ENCODE measurements around the gene GCC2.
A peak's percentile ranks its signal among the peaks of the same experiment; 100 is the strongest.
"Not testable (repeated sequence)": the region's sequence is repeated elsewhere in the genome, so short reads cannot be mapped to it uniquely, and the experiment has no call there.

Gene GCC2

DNA sequence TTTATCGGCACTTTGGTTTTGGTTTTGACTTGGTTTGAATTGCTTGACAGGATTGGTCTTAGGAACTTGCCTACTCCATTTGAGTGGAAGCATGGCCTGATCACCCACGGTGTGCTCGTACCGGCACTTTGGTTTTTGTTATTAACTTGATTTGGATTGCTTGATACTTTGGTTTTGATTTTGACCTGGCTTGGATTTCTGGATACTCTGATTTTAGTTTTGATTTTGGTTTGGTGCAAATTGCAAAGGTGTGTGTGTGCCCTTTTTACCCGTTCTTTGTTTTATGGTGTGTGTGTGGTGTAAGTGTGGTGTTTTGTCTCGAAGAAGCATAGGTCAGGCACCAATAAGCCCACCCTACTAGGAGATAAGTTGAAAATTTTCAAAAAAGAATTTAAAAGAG, 75.7 kb downstream of the GCC2 start:
- DNase-seq, result not testable (repeated sequence)

DNA sequence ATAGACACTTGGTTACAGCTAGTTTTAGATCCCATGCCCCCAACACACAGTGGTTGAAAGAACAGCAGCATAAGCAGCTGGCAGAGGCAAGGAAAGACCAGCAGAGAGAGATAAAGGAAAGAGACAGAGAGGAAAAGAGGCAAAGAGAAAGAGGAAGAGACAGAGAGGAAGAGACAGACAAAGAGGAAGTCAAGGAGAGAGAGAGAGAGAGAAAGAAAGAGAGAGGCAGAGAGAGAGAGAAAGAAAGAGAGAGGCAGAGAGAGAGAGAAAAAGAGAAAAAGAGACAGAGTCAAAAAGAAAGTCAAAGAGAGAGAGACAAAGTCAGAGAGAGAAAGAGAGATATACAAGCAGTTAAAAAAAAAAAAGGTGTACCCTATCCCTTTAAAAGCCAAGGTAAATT, 76.3 kb downstream of the GCC2 start:
- DNase-seq, result not testable (repeated sequence)

DNA sequence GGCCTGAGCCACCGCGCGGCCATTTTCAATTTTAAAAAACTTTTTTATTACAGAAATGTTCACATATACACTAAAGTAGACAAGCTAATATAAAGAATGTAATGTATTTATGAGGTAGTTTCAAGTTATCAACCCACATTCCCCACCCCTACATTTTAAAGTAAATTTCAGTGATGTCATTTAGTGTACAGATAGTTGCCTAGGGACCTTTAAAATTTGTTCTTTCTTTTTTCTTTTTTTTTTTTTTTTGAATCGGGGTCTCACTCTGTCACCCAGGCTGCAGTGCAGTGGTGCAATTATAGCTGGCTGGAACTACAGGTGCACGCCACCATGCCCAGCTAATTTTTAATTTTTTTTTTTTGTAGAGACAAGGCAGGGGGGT, 82.7 kb downstream of the GCC2 start:
- DNase-seq, result no peak

DNA sequence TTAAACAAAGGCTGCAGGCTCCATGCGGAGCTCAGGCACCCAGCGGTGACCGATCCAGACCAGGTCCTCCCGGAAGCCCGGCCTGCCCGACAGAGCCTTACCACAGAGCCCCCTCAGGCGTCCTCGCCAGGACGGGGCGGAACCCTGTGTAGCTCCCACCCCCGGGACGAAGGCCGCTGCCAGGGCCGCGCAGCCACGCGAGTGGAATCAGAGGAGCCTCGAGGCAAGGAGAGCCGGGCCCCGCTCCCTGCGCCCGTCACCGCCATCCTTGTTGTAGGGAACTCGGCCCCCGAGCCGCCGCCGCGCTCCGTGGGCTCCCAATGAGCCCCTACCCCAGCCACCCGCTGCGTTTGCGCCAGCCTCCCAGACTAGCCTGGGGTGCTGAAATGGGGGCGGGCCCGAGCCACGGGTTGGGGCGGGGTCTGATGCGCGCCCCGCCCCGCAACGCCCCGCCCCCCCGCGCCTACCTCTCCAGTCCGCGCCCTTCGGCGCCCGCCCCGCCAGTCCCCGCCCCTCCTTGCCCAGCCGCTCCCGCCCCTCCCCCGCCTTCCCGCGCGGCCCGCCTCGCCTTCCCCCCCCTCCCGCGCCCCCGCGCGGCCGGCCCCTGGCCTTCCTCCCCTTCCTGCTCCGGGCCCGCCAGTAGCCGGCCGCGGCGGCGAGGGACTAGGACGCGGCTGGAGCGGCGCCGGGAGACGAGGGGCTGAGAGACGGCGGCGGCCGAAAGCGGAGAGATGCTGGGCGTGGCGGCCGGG, 85.0 kb downstream of the GCC2 start, which contains the start of gene LIMS1:
LIMS1 (plus strand) TSS at position 639 of the 752 bp plus-strand sequence; CDS start at position 732, 93 bp downstream.
- DNase-seq, result peak; percentile 76

DNA sequence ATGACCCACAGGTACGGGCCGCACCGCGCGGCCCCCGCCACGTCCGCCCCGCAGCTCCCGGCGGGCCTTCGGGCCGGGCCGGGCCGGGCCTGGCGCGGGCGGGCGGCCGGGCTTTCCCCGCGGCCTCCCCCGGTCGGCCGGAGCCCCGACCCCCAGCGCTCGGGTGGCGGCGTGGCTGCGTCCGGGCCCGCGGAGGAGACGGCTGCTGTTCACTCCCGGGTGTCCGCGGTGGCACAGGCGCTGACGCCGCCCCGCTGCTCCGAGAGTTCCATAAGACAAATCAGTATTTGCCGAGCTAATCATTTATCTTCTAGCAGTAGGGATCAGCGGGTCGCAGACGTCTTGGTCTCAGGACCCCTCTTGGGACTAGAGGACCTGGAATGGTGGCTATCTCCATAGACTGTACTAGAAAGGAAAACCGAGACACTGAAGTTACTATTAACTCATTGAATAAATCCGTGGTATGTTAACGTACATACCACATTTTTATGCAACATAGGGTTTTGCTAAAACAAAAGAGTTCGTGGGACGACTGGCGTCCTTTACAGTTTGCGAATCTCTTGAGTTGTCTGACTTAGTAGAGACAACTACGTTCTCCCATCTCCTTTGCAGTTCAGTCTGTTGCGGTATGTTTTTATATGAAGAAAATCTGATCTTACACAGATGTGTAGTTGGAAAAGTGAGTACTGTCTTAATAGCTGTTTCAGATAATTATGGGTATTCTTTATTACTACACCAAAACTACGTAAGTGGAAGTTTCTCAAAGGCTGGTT, 85.8 kb downstream of the GCC2 start:
- peak; percentile 27 for DNase-seq

DNA sequence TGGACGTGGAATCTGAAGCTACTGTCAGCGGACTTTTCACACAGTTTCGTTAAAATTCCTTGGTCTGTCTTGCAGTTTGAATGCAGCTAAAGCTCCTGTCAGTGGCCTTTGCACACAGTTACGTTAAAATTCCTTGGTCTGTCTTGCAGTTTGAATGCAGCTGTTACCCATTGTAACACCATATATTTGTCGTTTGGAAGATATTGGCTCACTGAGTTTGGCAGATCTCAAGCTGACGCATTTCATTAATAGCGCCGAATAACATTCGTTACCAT, 86.3 kb downstream of the GCC2 start:
- no peak for DNase-seq

DNA sequence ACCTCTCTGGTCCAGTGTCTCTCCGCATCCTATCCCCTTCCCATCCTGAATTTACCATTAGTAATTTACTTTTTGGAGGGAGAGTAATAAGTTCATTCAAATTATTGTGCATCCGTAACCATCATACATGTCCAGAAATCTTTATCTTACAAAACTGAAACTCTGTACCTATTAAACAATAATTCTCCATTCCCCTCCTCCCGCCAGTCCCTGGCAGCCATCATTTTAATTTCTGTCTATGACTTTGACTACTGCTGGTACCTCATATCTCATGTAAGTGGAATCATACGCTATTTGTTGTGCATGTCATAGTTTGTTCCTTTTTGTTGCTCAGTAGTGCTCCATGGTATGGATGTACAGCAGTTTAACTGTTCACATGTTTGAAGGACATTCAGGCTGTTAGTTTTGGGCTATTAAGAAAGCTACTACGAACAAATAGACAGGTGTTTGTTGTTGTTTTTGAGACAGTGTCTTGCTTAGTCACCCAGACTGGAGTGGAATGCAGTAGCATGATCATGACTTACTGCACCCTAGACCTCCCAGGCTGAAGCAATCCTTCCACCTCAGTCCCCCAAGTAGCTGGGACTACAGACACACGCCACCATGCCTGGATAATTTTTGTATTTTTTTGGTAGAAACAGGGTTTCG, 87.3 kb downstream of the GCC2 start:
- no peak for DNase-seq

DNA sequence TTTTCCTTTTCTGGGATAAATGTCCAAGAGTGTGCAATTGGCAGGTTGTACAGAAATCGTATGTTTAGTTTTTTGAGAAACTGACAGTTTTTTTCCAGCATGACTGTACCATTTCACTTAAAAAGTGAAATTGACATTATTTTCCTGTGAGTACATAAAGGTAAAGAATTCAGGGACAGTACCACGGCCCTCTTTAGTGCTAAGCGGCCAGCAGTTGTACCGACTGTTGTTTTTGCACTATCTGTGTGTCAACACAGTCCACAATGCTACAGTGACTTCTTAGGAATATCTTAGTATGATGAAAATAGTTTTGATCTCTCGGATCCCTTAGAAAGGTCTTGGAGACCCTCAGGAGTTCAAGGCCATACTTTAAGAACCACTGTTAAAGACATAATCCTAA, 87.9 kb downstream of the GCC2 start:
- no peak for DNase-seq

DNA sequence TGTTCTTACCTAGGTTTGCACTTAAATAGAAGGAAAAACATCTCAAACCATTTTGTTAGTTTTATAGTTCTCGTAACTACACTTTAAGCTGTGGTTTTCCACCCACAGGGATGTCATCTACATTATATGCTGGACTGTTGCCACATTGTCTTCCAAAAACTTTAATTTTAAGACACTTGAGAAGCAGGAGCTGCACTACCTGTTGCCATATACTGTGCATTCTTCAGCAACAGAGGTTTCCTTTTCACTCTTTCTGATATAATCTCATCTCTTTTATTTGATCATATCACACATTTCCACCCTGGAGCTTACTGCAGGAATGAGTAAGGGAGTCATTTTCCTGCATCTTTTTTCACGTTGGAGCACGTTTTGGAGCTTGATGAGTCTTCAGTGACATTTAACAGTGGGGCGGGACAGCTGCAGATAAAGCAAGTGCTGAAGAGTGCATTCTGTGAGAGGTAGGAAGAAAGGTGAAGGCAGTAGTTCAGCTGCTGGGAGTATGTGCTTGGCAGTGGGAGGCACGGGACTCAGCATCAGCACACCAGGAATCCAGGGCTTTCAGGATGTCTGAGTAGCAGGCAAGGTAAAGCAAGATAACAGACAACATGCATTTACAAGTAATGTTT, 89.1 kb downstream of the GCC2 start:
- no peak for DNase-seq

DNA sequence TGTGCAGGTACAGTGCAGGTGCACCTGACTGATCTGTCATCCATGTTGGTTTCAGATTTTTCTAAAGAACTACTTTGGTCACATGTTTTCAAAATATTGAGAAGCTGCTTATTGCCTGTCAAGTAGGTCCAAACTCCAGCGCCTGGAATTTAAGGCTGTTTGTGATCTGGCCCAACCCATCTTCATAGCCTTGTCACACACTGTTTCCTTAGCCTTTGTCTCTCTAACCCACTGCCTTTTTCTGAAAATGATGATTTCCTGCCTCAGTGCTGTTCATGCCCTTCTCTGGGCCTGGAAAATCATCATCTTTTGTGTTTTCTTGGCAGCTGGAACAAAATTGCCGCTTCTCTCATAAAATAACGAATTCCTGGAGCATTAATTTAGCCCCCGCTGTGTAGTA, 92.4 kb downstream of the GCC2 start:
- DNase-seq, result no peak

DNA sequence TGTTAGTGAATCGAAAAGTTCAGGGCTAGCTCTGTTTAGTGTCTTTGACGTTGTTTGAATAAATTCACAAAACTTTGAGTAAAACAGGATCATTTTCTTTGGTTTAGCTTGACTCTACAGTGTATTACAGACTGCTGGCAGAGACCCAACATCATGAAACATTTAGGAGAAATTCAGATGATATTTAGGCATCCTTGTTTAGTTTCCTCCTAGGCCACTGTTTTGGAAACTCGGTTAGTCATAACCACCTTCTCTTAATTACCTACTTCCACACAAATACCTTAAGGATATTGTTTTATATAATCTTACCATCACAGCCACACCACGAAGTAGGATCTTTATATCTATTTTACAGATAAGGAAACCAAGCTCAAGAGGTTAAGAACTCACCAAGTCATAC, 93.1 kb downstream of the GCC2 start:
- no peak for DNase-seq

DNA sequence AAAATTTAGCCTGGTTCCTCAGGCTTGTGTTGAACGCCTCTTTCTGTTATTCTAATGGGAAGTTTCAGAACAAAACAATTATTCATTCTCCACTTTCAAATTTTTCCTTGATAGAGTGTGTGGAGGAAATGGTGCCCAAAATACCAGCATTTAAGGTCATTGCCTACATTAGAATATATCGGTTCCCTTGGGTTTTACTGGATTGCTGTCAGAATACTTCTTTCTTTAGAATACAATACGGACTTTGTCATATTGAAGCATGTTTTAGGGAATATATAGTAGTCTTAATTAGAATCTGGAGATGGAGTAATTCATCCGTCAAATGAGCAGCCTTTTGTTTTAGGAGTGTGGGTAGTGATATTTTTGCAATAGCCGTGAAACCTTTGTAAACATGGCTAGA, 98.6 kb downstream of the GCC2 start:
- no peak for DNase-seq

DNA sequence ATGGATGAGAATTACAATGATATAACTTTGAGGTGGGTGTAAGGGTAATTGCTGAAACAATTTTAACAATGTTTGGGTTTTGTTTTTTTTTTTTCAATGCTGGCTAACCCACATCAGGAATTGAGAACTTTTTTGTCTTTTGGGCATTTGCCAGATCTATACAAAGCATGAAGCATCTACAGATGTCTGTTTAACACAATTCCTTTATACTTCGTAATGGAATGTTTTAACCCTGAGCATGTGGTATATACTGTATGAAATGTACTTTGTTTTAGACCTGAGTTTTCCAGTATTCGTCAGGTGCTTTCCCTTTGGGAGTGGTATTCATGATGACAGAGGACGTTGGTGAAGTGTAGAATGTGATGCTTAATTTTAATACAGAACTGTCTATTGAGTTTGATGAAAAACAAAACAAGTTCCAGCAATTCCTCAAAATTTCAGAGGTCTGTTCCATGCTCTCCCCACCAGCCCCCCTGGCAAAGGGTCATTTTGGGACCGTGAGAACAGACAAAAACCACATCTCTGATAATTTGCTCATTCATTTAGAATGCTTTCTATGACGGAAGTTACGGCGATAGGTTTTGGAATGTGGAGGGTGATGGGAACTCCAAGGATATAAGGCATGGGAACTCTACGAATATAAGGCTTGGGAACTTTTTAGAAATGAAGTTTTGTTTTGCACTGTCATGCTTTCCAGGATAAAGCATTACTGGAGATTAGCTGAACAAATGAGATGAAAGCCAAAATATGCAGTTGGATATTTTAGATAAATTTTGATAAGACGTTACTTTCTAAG, 99.4 kb downstream of the GCC2 start:
- DNase-seq, result no peak

DNA sequence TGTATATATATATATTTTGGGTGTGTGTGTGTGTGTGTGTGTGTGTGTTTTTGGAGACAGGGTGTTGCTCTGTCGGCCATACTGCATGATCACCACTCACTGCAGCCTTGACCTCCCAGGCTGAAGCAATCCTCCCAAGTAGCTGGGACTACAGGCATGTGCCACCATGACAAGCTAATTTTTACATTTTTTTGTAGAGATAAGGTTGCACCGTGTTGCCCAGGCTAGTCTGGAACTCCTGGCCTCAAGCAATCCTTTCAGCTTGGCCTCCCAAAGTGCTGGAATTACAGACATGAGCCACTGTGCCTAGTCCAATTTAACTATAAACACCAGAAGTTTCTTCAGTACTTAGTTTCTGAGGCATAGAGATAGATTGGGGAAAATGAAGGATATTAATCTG, 103.6 kb downstream of the GCC2 start:
- DNase-seq, result no peak

DNA sequence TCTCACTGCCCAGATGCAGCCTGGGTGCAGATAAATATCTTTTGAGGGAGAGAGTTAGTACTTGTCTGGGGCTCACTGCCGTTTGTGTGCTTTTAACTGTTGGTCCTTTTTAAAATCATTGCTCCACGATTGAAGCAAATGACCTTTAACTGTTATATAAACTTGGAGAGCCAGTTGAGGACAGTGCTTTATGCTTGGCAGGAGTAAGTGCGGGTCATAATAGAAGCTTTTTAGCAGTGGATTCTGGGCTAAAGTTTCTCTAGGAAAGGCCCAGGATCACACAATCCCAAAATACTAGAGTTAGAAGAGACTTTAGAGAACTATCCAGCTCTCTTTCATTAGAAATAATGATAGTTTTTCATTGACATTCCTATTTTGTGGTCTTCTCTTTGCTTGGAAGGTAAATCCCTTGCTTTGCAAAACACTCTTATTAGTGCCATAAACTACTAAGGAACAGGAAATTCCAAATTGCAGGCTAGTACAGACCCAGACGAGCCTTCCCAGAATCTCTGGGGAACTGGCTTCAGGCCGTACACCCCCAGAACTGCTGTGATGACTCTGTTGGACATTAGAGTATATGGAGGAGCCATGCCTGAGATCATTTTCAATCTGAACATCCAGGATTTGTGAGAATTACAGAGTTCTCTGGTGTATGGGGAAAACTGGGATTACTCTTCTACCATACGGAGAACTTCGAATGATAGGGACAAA, 104.4 kb downstream of the GCC2 start:
- DNase-seq, result no peak

DNA sequence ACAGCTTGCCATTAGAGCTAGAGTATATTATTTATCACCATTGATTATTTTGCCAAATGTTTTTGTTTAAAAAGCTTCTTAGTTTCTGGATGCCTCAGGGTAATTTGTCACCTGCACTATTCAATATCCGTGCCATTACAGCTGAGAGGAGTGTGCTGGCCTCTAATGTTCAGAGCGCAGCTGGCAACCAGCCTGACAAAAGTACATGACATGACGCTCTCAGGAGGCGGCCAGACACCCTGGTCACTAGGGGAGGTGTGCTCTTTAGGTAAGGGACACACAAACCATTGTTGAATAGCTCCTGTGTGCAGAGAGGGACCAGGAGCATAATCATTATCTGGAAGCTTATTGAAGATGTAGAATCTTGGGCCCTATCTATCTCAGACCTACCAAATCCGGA, 105.5 kb downstream of the GCC2 start:
- DNase-seq, result no peak

DNA sequence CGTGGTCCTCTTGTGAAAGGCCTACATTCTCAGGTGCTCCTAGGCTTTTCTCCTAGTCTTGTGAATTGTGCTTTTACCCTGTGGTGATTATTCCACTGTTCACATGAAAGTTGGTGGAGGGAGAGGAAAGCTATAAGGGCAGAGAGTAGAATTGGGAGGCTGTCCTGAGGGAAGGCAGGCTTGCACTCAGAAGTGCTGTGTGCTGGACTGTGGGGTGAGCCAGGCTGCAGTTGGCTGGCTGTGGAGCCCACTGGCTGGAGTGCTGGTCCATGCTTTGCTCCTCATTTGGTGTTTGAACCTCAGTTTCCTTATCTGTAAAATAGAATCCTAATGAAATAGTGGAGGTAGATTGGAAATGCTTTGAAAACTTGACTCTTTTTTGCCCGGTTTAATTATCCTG, 106.6 kb downstream of the GCC2 start:
- DNase-seq, result no peak

DNA sequence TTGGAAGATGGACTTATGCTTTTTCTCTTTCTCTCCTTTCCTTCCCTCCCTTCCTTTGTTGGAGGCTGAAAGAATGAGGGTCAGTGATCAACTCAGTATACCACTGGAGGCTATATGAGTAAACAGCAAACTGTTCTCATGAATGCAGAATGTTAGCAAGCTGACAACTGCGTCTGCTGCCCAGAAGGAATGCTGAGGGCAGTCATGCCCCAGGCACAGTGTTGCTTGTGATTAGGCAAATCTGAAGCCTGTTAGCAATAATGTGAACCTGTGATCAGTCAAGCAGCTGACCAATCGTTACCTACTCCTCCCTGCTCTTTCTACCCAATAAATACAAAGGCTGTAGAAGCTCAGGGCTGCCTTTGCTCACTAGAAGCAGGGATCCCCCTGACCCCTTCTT, 107.6 kb downstream of the GCC2 start:
- not testable (repeated sequence) for DNase-seq
